ENCODE measurements around the gene CEP63. TPM values are rescaled to one million over a fixed set of nuclear protein-coding genes. Genes with fewer than 3 reads are reported as not detected.

Gene CEP63
- total RNA-seq, 1 experiment from 2014 or later, result 10.7 TPM

- no peak overlapping the region for H3K9ac ChIP-seq (ENCODE audit: low read length)
- no peak overlapping the region for H3K4me3 ChIP-seq (ENCODE audit: low read length)
- H3K4me1 ChIP-seq (ENCODE audit: low read length), result no peaks in the 10 kb centered on the region
- H3K9me3 ChIP-seq (ENCODE audit: low read length), result no peaks in the 10 kb centered on the region
- no peaks in the 10 kb centered on the region for H3K27me3 ChIP-seq (ENCODE audit: low read length)
- no peak overlapping the region for H3K4me2 ChIP-seq (ENCODE audit: low read depth, low read length, poor library complexity, severe bottlenecking)
- no peak overlapping the region for H2AFZ ChIP-seq (ENCODE audit: low read length)
- H3K79me2 ChIP-seq (ENCODE audit: low read length), result no peaks in the 10 kb centered on the region
- no peak for DNase-seq
- no peaks in the 10 kb centered on the region for H3K36me3 ChIP-seq (ENCODE audit: insufficient read depth, low read length)
- no peaks in the 10 kb centered on the region for H4K20me1 ChIP-seq (ENCODE audit: insufficient read depth, low read depth, low read length)
- H3K27ac ChIP-seq (ENCODE audit: low read length), result no peak overlapping the region
- no peaks in the 10 kb centered on the region for H3K9me2 ChIP-seq (replicated peaks; ENCODE audit: insufficient read depth, low read length)
Observed at GRCh38 chr3:134448664-134449063, 37.2 kb upstream of the CEP63 start.

GRCh38 chr3:134449277-134449676 lies 36.6 kb upstream of the CEP63 start:
- no peaks in the 10 kb centered on the region for H3K36me3 ChIP-seq (ENCODE audit: insufficient read depth, low read length)
- no peaks in the 10 kb centered on the region for H4K20me1 ChIP-seq (ENCODE audit: insufficient read depth, low read depth, low read length)
- no peaks in the 10 kb centered on the region for H3K27me3 ChIP-seq (ENCODE audit: low read length)
- H3K4me2 ChIP-seq (ENCODE audit: low read depth, low read length, poor library complexity, severe bottlenecking), result no peak overlapping the region
- H3K9me3 ChIP-seq (ENCODE audit: low read length), result no peaks in the 10 kb centered on the region
- H3K79me2 ChIP-seq (ENCODE audit: low read length), result no peaks in the 10 kb centered on the region
- H3K9me2 ChIP-seq (replicated peaks; ENCODE audit: insufficient read depth, low read length), result no peaks in the 10 kb centered on the region
- H3K27ac ChIP-seq (ENCODE audit: low read length), result no peak overlapping the region
- DNase-seq, result no peak
- no peak overlapping the region for H2AFZ ChIP-seq (ENCODE audit: low read length)
- H3K4me3 ChIP-seq (ENCODE audit: low read length), result no peak overlapping the region
- H3K9ac ChIP-seq (ENCODE audit: low read length), result no peak overlapping the region
- no peaks in the 10 kb centered on the region for H3K4me1 ChIP-seq (ENCODE audit: low read length)

GRCh38 chr3:134449951-134450350 lies 35.9 kb upstream of the CEP63 start:
- no peak for DNase-seq
- Histone ChIP-seq H3K36me3 (ENCODE audit: insufficient read depth, low read length) (no peaks in the 10 kb centered on the region), H3K9ac (ENCODE audit: low read length) (no peak overlapping the region), H2AFZ (ENCODE audit: low read length) (no peak overlapping the region), H3K4me3 (ENCODE audit: low read length) (no peak overlapping the region), H3K79me2 (ENCODE audit: low read length) (no peaks in the 10 kb centered on the region), H4K20me1 (ENCODE audit: insufficient read depth, low read depth, low read length) (no peaks in the 10 kb centered on the region), H3K9me3 (ENCODE audit: low read length) (no peaks in the 10 kb centered on the region), H3K4me1 (ENCODE audit: low read length) (no peaks in the 10 kb centered on the region), H3K4me2 (ENCODE audit: low read depth, low read length, poor library complexity, severe bottlenecking) (no peak overlapping the region), H3K9me2 (replicated peaks; ENCODE audit: insufficient read depth, low read length) (no peaks in the 10 kb centered on the region), H3K27ac (ENCODE audit: low read length) (no peak overlapping the region), H3K27me3 (ENCODE audit: low read length) (no peaks in the 10 kb centered on the region)

- Histone ChIP-seq H3K4me2 (ENCODE audit: low read depth, low read length, poor library complexity, severe bottlenecking) (no peak overlapping the region), H2AFZ (ENCODE audit: low read length) (no peak overlapping the region), H4K20me1 (ENCODE audit: insufficient read depth, low read depth, low read length) (no peaks in the 10 kb centered on the region), H3K9me2 (replicated peaks; ENCODE audit: insufficient read depth, low read length) (no peaks in the 10 kb centered on the region), H3K4me3 (ENCODE audit: low read length) (no peak overlapping the region), H3K36me3 (ENCODE audit: insufficient read depth, low read length) (no peaks in the 10 kb centered on the region), H3K9ac (ENCODE audit: low read length) (no peak overlapping the region), H3K79me2 (ENCODE audit: low read length) (no peaks in the 10 kb centered on the region), H3K4me1 (ENCODE audit: low read length) (no peaks in the 10 kb centered on the region), H3K9me3 (ENCODE audit: low read length) (no peaks in the 10 kb centered on the region), H3K27ac (ENCODE audit: low read length) (no peak overlapping the region), H3K27me3 (ENCODE audit: low read length) (no peaks in the 10 kb centered on the region)
- no peak for DNase-seq
Observed at GRCh38 chr3:134453631-134454030, 32.2 kb upstream of the CEP63 start.

- Histone ChIP-seq H3K9me2 (replicated peaks; ENCODE audit: insufficient read depth, low read length) (no peaks in the 10 kb centered on the region), H2AFZ (ENCODE audit: low read length) (no peak overlapping the region), H3K9me3 (ENCODE audit: low read length) (no peaks in the 10 kb centered on the region), H3K4me3 (ENCODE audit: low read length) (no peak overlapping the region), H3K9ac (ENCODE audit: low read length) (no peak overlapping the region), H3K79me2 (ENCODE audit: low read length) (no peaks in the 10 kb centered on the region), H3K27ac (ENCODE audit: low read length) (no peak overlapping the region), H3K4me2 (ENCODE audit: low read depth, low read length, poor library complexity, severe bottlenecking) (no peak overlapping the region), H3K27me3 (ENCODE audit: low read length) (no peaks in the 10 kb centered on the region), H4K20me1 (ENCODE audit: insufficient read depth, low read depth, low read length) (no peaks in the 10 kb centered on the region), H3K36me3 (ENCODE audit: insufficient read depth, low read length) (no peaks in the 10 kb centered on the region), H3K4me1 (ENCODE audit: low read length) (no peaks in the 10 kb centered on the region)
- DNase-seq, result no peak
Observed at GRCh38 chr3:134457376-134458074, 28.3 kb upstream of the CEP63 start.

GRCh38 chr3:134458406-134458945 lies 27.4 kb upstream of the CEP63 start:
- Histone ChIP-seq H4K20me1 (ENCODE audit: insufficient read depth, low read depth, low read length) (no peaks in the 10 kb centered on the region), H3K9me3 (ENCODE audit: low read length) (no peaks in the 10 kb centered on the region), H3K27ac (ENCODE audit: low read length) (no peak overlapping the region), H3K27me3 (ENCODE audit: low read length) (no peaks in the 10 kb centered on the region), H3K9me2 (replicated peaks; ENCODE audit: insufficient read depth, low read length) (no peaks in the 10 kb centered on the region), H3K4me2 (ENCODE audit: low read depth, low read length, poor library complexity, severe bottlenecking) (no peak overlapping the region), H3K9ac (ENCODE audit: low read length) (no peak overlapping the region), H3K4me1 (ENCODE audit: low read length) (no peaks in the 10 kb centered on the region), H2AFZ (ENCODE audit: low read length) (no peak overlapping the region), H3K4me3 (ENCODE audit: low read length) (no peak overlapping the region), H3K79me2 (ENCODE audit: low read length) (no peaks in the 10 kb centered on the region), H3K36me3 (ENCODE audit: insufficient read depth, low read length) (no peaks in the 10 kb centered on the region)
- no peak for DNase-seq

- H3K4me1 ChIP-seq (ENCODE audit: low read length), result no peaks in the 10 kb centered on the region
Observed at GRCh38 chr3:134459562-134459961, 26.3 kb upstream of the CEP63 start.

GRCh38 chr3:134460965-134461364 lies 24.9 kb upstream of the CEP63 start:
- H3K4me2 ChIP-seq (ENCODE audit: low read depth, low read length, poor library complexity, severe bottlenecking), result no peak overlapping the region
- no peak overlapping the region for H2AFZ ChIP-seq (ENCODE audit: low read length)
- no peaks in the 10 kb centered on the region for H3K9me3 ChIP-seq (ENCODE audit: low read length)
- no peak overlapping the region for H3K27ac ChIP-seq (ENCODE audit: low read length)
- no peaks in the 10 kb centered on the region for H3K36me3 ChIP-seq (ENCODE audit: insufficient read depth, low read length)
- H3K4me1 ChIP-seq (ENCODE audit: low read length), result no peaks in the 10 kb centered on the region
- H4K20me1 ChIP-seq (ENCODE audit: insufficient read depth, low read depth, low read length), result no peaks in the 10 kb centered on the region
- no peaks in the 10 kb centered on the region for H3K9me2 ChIP-seq (replicated peaks; ENCODE audit: insufficient read depth, low read length)
- no peaks in the 10 kb centered on the region for H3K79me2 ChIP-seq (ENCODE audit: low read length)
- H3K9ac ChIP-seq (ENCODE audit: low read length), result no peak overlapping the region
- DNase-seq, result no peak
- H3K4me3 ChIP-seq (ENCODE audit: low read length), result no peak overlapping the region
- no peaks in the 10 kb centered on the region for H3K27me3 ChIP-seq (ENCODE audit: low read length)

More at GRCh38 chr3:134459562-134459961, 26.3 kb upstream of the CEP63 start:
- Histone ChIP-seq H4K20me1 (ENCODE audit: insufficient read depth, low read depth, low read length) (no peaks in the 10 kb centered on the region), H3K9me2 (replicated peaks; ENCODE audit: insufficient read depth, low read length) (no peaks in the 10 kb centered on the region), H3K9me3 (ENCODE audit: low read length) (no peaks in the 10 kb centered on the region), H2AFZ (ENCODE audit: low read length) (no peak overlapping the region), H3K9ac (ENCODE audit: low read length) (no peak overlapping the region), H3K27ac (ENCODE audit: low read length) (no peak overlapping the region), H3K27me3 (ENCODE audit: low read length) (no peaks in the 10 kb centered on the region), H3K4me2 (ENCODE audit: low read depth, low read length, poor library complexity, severe bottlenecking) (no peak overlapping the region), H3K36me3 (ENCODE audit: insufficient read depth, low read length) (no peaks in the 10 kb centered on the region), H3K4me3 (ENCODE audit: low read length) (no peak overlapping the region), H3K79me2 (ENCODE audit: low read length) (no peaks in the 10 kb centered on the region)
- no peak for DNase-seq
